ENCODE results near the gene SLC24A3. TPM values are rescaled to one million over a fixed set of nuclear protein-coding genes. Genes with fewer than 3 reads are reported as not detected.
"Not testable (repeated sequence)": the region's sequence is repeated elsewhere in the genome, so short reads cannot be mapped to it uniquely, and the experiment has no call there.

SLC24A3 gene
- total and polyA plus RNA-seq, 4 donors: 1.9 to 8.4 (median 5.8) TPM

- H3K9me3 ChIP-seq (ENCODE audit: control insufficient read depth in 4 of 4, insufficient read depth in 3 of 4, low read length in 3 of 4): no peaks in the 10 kb centered on the region
- no peaks in the 10 kb centered on the region for H3K27me3 ChIP-seq (ENCODE audit: control insufficient read depth in 3 of 3, insufficient read depth in 3 of 3, low read length in 2 of 3)
- ATAC-seq (ENCODE audit: insufficient read depth, low FRiP score) (no peak), DNase-seq (no peak)
- WGBS, 2 donors: 86 to 92% methylated on average over 4 of the region's 4 CpGs
- H3K9ac ChIP-seq (ENCODE audit: insufficient read depth in 1 of 2, low read length in 2 of 2): no peak overlapping the region
- H3K27ac ChIP-seq (ENCODE audit: low read depth in 1 of 2, low read length in 1 of 2): no peak overlapping the region
- no peaks in the 10 kb centered on the region for H3K36me3 ChIP-seq (ENCODE audit: control insufficient read depth in 4 of 4, insufficient read depth in 4 of 4, low read length in 4 of 4)
- H3K4me1 ChIP-seq (ENCODE audit: control insufficient read depth in 5 of 5, insufficient read depth in 5 of 5, low read length in 5 of 5): no peaks in the 10 kb centered on the region
- TF ChIP-seq CTCF (IDR thresholded peaks at IDR 0.05; ENCODE audit: control extremely low read depth, extremely low read depth): no peak
- H3K4me3 ChIP-seq: no peak overlapping the region
Measured at GRCh38 chr20:19676202-19676601, 463.8 kb downstream of the SLC24A3 start.

GRCh38 chr20:19677336-19677735 lies 464.9 kb downstream of the SLC24A3 start:
- DNase-seq (no peak), ATAC-seq (ENCODE audit: insufficient read depth, low FRiP score) (no peak)
- TF ChIP-seq CTCF (IDR thresholded peaks at IDR 0.05; ENCODE audit: control extremely low read depth, extremely low read depth): no peak
- Histone ChIP-seq H3K27me3 (ENCODE audit: control insufficient read depth in 3 of 3, insufficient read depth in 3 of 3, low read length in 2 of 3) (no peaks in the 10 kb centered on the region), H3K4me1 (ENCODE audit: control insufficient read depth in 5 of 5, insufficient read depth in 5 of 5, low read length in 5 of 5) (no peaks in the 10 kb centered on the region), H3K36me3 (ENCODE audit: control insufficient read depth in 4 of 4, insufficient read depth in 4 of 4, low read length in 4 of 4) (no peaks in the 10 kb centered on the region), H3K9me3 (ENCODE audit: control insufficient read depth in 4 of 4, insufficient read depth in 3 of 4, low read length in 3 of 4) (no peaks in the 10 kb centered on the region), H3K9ac (ENCODE audit: insufficient read depth in 1 of 2, low read length in 2 of 2) (no peak overlapping the region), H3K4me3 (no peak overlapping the region), H3K27ac (ENCODE audit: low read depth in 1 of 2, low read length in 1 of 2) (no peak overlapping the region)
- WGBS, 2 donors: 72 to 78% methylated on average over 5 of the region's 5 CpGs

GRCh38 chr20:19678591-19678990 lies 466.1 kb downstream of the SLC24A3 start:
- H3K27ac ChIP-seq (ENCODE audit: low read depth in 1 of 2, low read length in 1 of 2); H3K27me3 ChIP-seq (ENCODE audit: control insufficient read depth in 3 of 3, insufficient read depth in 3 of 3, low read length in 2 of 3); H3K9ac ChIP-seq (ENCODE audit: insufficient read depth in 1 of 2, low read length in 2 of 2); H3K4me3 ChIP-seq; ATAC-seq (ENCODE audit: insufficient read depth, low FRiP score); H3K9me3 ChIP-seq (ENCODE audit: control insufficient read depth in 4 of 4, insufficient read depth in 3 of 4, low read length in 3 of 4); DNase-seq; H3K4me1 ChIP-seq (ENCODE audit: control insufficient read depth in 5 of 5, insufficient read depth in 5 of 5, low read length in 5 of 5); H3K36me3 ChIP-seq (ENCODE audit: control insufficient read depth in 4 of 4, insufficient read depth in 4 of 4, low read length in 4 of 4): not testable (repeated sequence)
- 97 to 98% methylated on average over 14 to 37 of the region's 38 CpGs for WGBS, 2 donors

- H3K36me3 ChIP-seq (ENCODE audit: control insufficient read depth in 4 of 4, insufficient read depth in 4 of 4, low read length in 4 of 4): no peaks in the 10 kb centered on the region
- H3K4me3 ChIP-seq: no peak overlapping the region
- no peaks in the 10 kb centered on the region for H3K27me3 ChIP-seq (ENCODE audit: control insufficient read depth in 3 of 3, insufficient read depth in 3 of 3, low read length in 2 of 3)
- DNase-seq (no peak), ATAC-seq (ENCODE audit: insufficient read depth, low FRiP score) (no peak)
- no peaks in the 10 kb centered on the region for H3K9me3 ChIP-seq (ENCODE audit: control insufficient read depth in 4 of 4, insufficient read depth in 3 of 4, low read length in 3 of 4)
- no peak overlapping the region for H3K9ac ChIP-seq (ENCODE audit: insufficient read depth in 1 of 2, low read length in 2 of 2)
- H3K4me1 ChIP-seq (ENCODE audit: control insufficient read depth in 5 of 5, insufficient read depth in 5 of 5, low read length in 5 of 5): no peaks in the 10 kb centered on the region
- 95 to 97% methylated on average over 5 of the region's 5 CpGs for WGBS, 2 donors
- no peak for TF ChIP-seq CTCF (IDR thresholded peaks at IDR 0.05; ENCODE audit: control extremely low read depth, extremely low read depth)
- no peak overlapping the region for H3K27ac ChIP-seq (ENCODE audit: low read depth in 1 of 2, low read length in 1 of 2)
Measured at GRCh38 chr20:19679900-19680495, 467.6 kb downstream of the SLC24A3 start.

Data from lung (tissue), 12 donors.